ENCODE results near the gene ZNF536.

The ZNF536 gene

DNA sequence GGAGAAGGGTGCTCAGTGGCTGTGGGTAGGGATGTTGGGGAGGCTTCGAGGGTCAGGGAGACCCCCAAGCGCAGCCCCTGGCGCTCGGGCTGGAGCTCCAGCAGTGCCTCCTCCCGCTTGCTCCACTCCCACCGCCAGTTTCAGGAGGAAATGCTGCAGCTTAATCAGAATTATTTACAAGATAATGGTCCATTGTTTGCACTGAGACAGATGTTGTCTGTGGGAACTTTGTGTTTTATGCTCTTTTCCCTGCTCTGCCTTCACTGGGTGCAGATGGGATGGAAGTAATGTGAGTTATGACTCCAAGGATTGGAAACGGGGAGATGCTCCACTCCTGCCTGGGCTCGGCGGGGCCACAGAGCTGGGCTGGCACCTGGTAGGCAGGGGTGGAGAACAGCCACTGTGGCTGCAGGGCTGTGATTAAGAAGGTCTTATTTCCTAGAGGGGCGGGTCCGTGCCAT, 192.4 kb downstream of the ZNF536 start:
- no peak for DNase-seq (ENCODE audit: low read depth)

GRCh38 chr19:30565636-30566035, 193.5 kb downstream of the ZNF536 start:
- DNase-seq (ENCODE audit: low read depth): no peak

GRCh38 chr19:30566681-30567420, 194.7 kb downstream of the ZNF536 start:
- no peak for DNase-seq (ENCODE audit: low read depth)

GRCh38 chr19:30567536-30568232, 195.5 kb downstream of the ZNF536 start:
- DNase-seq (ENCODE audit: low read depth): no peak

DNA sequence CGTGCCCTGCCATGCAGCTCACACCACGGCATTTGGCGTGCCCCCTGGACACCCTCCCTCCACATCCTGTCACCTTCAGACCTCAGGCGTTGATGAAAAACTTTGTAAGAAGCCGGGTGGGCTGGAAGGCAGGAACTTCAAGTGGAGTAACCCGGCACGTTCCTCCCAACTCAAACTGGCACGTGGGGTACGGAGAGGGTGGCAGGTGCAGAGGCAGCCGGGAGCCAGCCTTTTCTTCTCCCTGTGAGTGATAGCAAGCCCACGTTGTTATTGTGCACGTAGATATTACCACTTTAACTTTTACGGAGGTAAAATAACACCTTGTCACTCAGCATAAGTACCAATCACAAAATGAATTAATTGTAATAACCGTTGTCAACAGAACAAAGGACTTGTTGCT, 198.0 kb downstream of the ZNF536 start:
- no peak for DNase-seq (ENCODE audit: low read depth)

DNA sequence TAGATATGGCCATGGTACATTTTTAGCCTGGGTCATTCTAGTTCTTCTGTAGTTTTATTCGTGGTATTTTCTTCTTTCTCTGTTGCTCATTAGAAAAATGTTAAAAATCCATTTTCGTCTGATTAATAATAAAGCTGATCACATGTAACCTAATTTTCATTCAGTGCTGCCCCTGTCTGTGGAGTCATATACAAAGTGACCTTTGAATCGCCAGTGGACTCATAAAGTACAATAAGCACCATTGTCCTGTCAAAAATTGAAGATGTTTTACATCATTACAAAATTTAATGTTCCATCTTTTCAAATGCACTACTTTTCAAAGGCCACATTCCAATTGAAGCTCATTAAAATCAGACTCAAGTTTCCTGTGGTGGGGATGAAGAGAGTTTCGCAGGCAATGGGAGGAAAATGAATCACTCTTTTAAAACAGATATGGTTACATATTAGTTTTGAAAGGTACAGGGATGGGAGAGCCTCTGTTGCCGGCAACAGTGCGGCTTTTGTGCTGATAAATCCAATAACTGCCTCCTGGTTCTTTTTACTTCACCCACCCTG, 205.4 kb downstream of the ZNF536 start:
- no peak for DNase-seq (ENCODE audit: low read depth)

DNA sequence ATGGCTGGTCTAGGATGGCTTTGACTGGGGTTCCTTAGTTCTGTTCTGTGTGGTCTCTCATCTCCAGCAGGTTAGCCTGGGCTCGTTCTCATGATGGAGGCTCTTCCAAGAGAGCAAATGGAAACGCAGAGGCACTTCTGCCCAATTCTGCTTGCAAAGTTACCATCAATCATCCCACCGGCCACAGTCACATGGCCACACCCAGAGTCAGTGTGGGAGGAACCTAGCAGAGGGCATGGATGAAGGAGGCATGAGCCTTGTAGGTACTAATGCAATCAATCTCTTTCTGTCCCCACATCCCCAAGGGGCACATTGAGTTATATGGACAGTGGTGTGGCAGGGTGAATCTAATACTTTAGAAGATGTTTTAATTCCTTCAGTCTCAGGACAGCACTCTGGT, 207.2 kb downstream of the ZNF536 start:
- no peak for DNase-seq (ENCODE audit: low read depth)

GRCh38 chr19:30580673-30581072, 208.5 kb downstream of the ZNF536 start:
- DNase-seq (ENCODE audit: low read depth): no peak

DNA sequence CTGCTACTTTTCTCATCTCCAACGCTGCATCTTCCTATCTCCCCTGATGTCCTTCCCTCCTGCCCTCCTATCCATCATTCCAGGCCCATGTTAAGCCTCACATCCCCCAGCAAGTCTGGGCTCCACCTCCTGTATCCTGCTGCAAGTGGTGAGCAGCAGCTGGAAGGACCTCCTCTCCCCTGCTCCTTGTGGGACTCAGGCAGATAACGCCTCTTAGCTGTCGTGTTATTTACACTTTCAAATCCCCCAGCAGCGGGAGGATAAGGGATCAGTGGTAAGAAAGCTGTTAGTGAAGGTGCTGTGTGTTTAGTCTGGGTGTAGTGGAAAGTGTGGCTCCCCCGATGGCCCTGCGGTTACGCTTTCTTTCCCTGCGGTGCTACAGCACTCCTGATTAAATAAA, 211.9 kb downstream of the ZNF536 start:
- DNase-seq (ENCODE audit: low read depth): no peak

- DNase-seq (ENCODE audit: low read depth): no peak
These were observed 215.7 kb downstream of the ZNF536 start for GRCh38 chr19:30587869-30588268.

- no peak for DNase-seq (ENCODE audit: low read depth)
These were observed 218.5 kb downstream of the ZNF536 start for GRCh38 chr19:30590596-30591229.

DNA sequence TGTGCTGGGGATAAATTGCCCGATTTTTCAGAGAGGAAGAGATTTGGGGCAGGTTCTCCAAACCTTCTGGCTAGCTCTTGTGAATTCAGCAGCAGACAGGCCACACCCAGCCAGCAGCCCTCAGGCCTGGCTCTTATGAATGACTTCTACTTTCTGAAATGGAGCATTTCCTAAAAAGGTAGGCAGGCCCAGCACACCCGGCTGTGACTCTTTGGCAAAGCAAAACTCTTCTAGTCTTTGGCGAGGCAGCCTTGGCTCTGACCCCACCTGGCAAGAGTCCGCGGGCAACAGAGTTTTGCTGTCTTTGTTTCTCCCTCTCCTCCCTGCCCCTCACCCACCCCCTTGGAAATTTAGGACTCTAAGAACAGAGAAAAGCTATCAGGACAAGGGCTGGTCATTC, 221.2 kb downstream of the ZNF536 start:
- no peak for DNase-seq (ENCODE audit: low read depth)

DNA sequence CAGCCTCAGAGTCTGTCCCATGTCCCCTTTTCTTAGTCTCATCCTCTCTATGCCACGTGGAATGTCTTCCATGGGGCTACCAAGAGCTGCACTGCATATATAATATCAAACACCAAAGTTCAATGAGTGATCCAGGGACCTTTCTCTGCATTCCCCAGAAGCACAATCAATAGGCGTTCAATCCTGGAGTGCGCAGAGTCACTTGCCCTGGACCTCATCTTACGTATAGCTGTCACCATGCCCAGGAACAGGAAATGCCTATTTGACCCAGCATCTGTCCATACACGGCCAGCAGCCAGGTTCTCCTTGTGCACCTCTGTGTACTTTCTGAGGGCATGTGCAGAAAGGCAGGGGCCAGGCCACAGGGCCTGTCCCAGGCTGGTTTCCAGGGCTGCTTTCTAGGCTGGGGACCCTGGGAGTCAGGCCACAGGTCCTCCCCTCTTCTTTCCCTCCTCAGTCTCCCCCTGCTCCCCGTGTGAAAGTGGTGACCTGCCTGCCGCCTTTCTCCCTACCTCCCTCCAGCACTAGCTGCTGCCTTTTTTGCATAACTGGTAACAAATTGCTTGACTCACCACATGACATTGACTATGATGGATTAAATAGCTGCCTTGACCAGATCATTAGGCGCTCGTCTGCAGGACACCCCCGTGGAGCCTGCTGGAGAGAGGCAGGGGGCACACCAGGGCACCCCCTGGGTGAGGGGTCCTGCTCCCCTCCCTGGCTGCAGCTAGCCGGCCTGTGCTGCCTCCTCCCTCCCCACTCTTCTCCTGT, 222.0 kb downstream of the ZNF536 start:
- no peak for DNase-seq (ENCODE audit: low read depth)

- no peak for DNase-seq (ENCODE audit: low read depth)
These were observed 224.1 kb downstream of the ZNF536 start for GRCh38 chr19:30596268-30596667.

- DNase-seq (ENCODE audit: low read depth): no peak
These were observed 224.7 kb downstream of the ZNF536 start for GRCh38 chr19:30596813-30597399.

DNA sequence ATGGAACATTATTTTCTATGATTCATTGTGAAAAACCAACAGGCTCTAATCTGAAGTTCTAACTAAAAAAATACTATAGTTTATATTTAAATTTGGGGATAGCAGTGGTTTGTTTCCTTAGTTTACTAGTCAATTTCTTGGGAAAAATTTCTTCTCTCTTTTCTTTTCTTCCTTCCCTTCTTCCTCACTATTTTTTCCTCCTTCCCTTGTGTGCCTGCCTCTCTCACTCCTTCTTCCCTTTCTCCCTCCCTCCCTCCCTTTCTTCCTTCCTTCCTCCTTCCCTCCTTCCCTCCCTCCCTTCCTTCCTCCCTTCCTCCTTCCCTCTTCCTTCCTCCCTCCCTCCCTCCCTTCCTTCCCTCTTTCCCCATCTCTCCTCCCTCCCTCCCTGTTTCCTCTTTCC, 226.5 kb downstream of the ZNF536 start:
- no peak for DNase-seq (ENCODE audit: low read depth)

GRCh38 chr19:30602661-30603350, 230.6 kb downstream of the ZNF536 start:
- DNase-seq (ENCODE audit: low read depth): no peak

DNA sequence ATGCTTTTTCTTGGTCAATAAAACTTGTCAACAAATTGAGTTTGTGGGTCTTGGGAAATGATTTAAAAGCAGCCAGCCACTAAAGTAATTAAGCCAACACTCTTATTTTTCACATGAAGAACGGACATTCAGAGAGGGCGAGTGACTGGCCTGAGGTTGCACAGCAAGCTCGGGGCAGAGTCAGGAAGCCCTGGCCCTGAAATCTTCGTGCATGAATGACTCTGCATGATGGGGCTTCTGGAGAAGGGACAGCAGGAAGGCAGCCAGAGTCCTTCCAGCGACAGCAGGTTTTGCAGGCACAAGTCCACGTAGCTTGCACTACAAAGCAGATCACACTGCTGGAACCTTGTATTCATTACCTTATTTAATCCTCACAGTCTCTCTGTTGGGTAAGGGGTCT, 232.5 kb downstream of the ZNF536 start:
- no peak for DNase-seq (ENCODE audit: low read depth)

- no peak for DNase-seq (ENCODE audit: low read depth)
These were observed 233.1 kb downstream of the ZNF536 start for GRCh38 chr19:30605333-30605732.

GRCh38 chr19:30606114-30607050, 234.2 kb downstream of the ZNF536 start:
- no peak for DNase-seq (ENCODE audit: low read depth)

Data from iris pigment epithelial cell (primary cell).